ENCODE results near the gene TSHR. TPM values are rescaled to one million over a fixed set of nuclear protein-coding genes. Genes with fewer than 3 reads are reported as not detected.
"Not testable (repeated sequence)": the region's sequence is repeated elsewhere in the genome, so short reads cannot be mapped to it uniquely, and the experiment has no call there.

Gene TSHR
- total RNA-seq, 2 experiments from 2014 or later, result 4.9 to 40.0 TPM

DNA sequence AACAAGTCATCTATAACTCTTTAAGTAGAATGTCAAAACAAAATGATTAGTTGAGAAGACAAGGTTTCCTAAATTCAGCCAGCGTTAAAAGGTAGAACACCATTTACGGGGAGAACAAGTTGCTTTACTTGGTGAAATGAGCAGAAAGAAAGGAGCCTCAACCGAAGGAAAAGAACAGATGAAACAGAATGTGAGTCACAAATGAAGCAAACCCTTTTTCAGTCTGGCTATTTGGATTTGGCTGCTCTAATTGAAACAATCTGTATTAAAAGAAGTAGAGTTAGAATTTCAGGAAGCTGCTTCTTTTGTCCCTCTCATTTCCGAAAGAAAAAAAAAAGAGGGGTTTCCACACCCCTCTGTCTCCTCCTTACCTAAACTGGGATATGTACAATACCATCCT, 48.5 kb upstream of the TSHR start:
- H4K20me1 ChIP-seq (ENCODE audit: insufficient read depth, low read length), result no peaks in the 10 kb centered on the region
- POLR2A ChIA-PET, result interaction anchor here (0.6 to 2.1 kb wide), 5 partner anchors 9 to 110 kb away, joined by 3 to 5 read pairs (median 4); no protein-coding TSS in a partner anchor

DNA sequence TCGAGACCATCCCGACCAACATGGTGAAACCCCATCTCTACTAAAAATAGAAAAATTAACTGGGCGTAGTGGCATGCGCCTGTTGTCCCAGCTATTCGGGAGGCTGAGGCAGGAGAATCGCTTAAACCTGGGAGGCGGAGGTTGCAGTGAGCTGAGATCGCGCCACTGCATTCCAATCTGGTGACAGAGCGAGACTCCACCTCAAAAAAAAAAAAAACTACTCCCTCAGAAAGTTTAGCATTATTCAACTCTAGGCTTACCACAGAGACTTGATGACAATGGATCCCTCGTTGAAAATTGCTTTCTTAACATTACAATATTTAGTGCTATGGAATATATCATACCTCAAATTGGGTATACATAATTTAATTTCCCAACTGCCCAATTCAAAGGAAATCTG, 43.4 kb upstream of the TSHR start:
- peaks cover 86% of the 10 kb centered on the region for H3K36me3 ChIP-seq (ENCODE audit: insufficient read depth, low read length)
- H2AFZ ChIP-seq (ENCODE audit: low read length); intact Hi-C loops (cut with micrococcal nuclease; ENCODE audit: unreplicated experiment); BruUV-seq (replicated peaks); H3K9me2 ChIP-seq (ENCODE audit: insufficient read depth, low read length); H3K4me1 ChIP-seq (ENCODE audit: insufficient read depth, low read length, poor library complexity, severe bottlenecking); H3K27ac ChIP-seq (ENCODE audit: low read depth, low read length, poor library complexity, severe bottlenecking); CTCF ChIA-PET (ENCODE audit: unreplicated experiment); H4K20me1 ChIP-seq (ENCODE audit: insufficient read depth, low read length); H3K9me3 ChIP-seq (ENCODE audit: low read length); DNase-seq (ENCODE audit: low spot score); H3K4me3 ChIP-seq (ENCODE audit: low read depth, low read length, poor library complexity, severe bottlenecking); H3K4me2 ChIP-seq (ENCODE audit: low read length); H3K79me2 ChIP-seq (ENCODE audit: insufficient read depth, low read depth, low read length): not testable (repeated sequence)
- POLR2A ChIA-PET, result interaction anchor here (0.7 to 1.2 kb wide), 4 partner anchors 10 to 1525 kb away, joined by 3 to 4 read pairs (median 3); no protein-coding TSS in a partner anchor

More for the DNA sequence above, 48.5 kb upstream of the TSHR start:
- no TSS peak for BruUV-seq (replicated peaks)
- intact Hi-C loops (cut with micrococcal nuclease; ENCODE audit: unreplicated experiment), result no loop called here
- H3K36me3 ChIP-seq (ENCODE audit: insufficient read depth, low read length), result peaks cover 87% of the 10 kb centered on the region
- CTCF ChIA-PET (ENCODE audit: unreplicated experiment), result no interaction called here
- H3K79me2 ChIP-seq (ENCODE audit: insufficient read depth, low read depth, low read length), result no peaks in the 10 kb centered on the region; the same call in 1 of the 2 replicates
- TF ChIP-seq, protein P1, sequence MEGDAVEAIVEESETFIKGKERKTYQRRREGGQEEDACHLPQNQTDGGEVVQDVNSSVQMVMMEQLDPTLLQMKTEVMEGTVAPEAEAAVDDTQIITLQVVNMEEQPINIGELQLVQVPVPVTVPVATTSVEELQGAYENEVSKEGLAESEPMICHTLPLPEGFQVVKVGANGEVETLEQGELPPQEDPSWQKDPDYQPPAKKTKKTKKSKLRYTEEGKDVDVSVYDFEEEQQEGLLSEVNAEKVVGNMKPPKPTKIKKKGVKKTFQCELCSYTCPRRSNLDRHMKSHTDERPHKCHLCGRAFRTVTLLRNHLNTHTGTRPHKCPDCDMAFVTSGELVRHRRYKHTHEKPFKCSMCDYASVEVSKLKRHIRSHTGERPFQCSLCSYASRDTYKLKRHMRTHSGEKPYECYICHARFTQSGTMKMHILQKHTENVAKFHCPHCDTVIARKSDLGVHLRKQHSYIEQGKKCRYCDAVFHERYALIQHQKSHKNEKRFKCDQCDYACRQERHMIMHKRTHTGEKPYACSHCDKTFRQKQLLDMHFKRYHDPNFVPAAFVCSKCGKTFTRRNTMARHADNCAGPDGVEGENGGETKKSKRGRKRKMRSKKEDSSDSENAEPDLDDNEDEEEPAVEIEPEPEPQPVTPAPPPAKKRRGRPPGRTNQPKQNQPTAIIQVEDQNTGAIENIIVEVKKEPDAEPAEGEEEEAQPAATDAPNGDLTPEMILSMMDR (conservative IDR thresholded peaks at IDR 0.05; ENCODE audit: low read length), result no peak
- TF ChIP-seq EZH2phosphoT487 (IDR thresholded peaks at IDR 0.05; ENCODE audit: borderline replicate concordance, low read depth, low read length), result no peak
- H3K4me1 ChIP-seq (ENCODE audit: insufficient read depth, low read length, poor library complexity, severe bottlenecking), result no peaks in the 10 kb centered on the region
- H3K27ac ChIP-seq (ENCODE audit: low read depth, low read length, poor library complexity, severe bottlenecking), result no peak overlapping the region
- H2AFZ ChIP-seq (ENCODE audit: low read length), result no peak overlapping the region
- no peaks in the 10 kb centered on the region for H3K9me3 ChIP-seq (ENCODE audit: low read length)
- H3K9me2 ChIP-seq (ENCODE audit: insufficient read depth, low read length), result no peaks in the 10 kb centered on the region
- no peak overlapping the region for H3K4me2 ChIP-seq (ENCODE audit: low read length)
- DNase-seq (ENCODE audit: low spot score), result no peak
- H3K4me3 ChIP-seq (ENCODE audit: low read depth, low read length, poor library complexity, severe bottlenecking), result no peak overlapping the region

DNA sequence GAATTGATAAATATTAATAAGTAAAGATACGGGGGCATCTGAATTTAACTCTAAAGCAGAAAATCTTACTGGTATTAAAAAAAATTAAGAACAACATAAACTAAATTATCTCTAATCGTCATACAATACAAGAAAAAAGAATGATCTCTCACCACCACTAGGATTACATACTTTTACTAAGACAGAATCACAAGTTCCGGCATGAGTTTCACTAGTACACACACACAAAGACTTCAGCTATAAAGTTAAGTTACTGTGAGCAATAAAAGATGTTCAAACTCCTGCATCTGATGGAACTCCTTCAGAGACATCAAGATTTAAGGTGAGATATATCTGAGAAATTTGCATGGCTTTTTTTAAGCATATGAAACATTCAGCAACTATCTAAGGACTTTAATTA, 35.8 kb upstream of the TSHR start:
- Histone ChIP-seq H3K9me2 (ENCODE audit: insufficient read depth, low read length) (no peaks in the 10 kb centered on the region), H3K4me3 (ENCODE audit: low read depth, low read length, poor library complexity, severe bottlenecking) (no peak overlapping the region), H3K27ac (ENCODE audit: low read depth, low read length, poor library complexity, severe bottlenecking) (no peak overlapping the region), H4K20me1 (ENCODE audit: insufficient read depth, low read length) (no peaks in the 10 kb centered on the region), H3K4me2 (ENCODE audit: low read length) (no peak overlapping the region), H2AFZ (ENCODE audit: low read length) (no peak overlapping the region), H3K79me2 (ENCODE audit: insufficient read depth, low read depth, low read length) (peaks cover 56% of the 10 kb centered on the region), H3K4me1 (ENCODE audit: insufficient read depth, low read length, poor library complexity, severe bottlenecking) (no peaks in the 10 kb centered on the region), H3K9me3 (ENCODE audit: low read length) (peaks cover 8% of the 10 kb centered on the region; the same call in 1 of the 2 replicates), H3K36me3 (ENCODE audit: insufficient read depth, low read length) (peaks cover 71% of the 10 kb centered on the region)
- intact Hi-C loops (cut with micrococcal nuclease; ENCODE audit: unreplicated experiment), result no loop called here
- no peak for TF ChIP-seq EZH2phosphoT487 (IDR thresholded peaks at IDR 0.05; ENCODE audit: borderline replicate concordance, low read depth, low read length)
- TF ChIP-seq, protein P1 (conservative IDR thresholded peaks at IDR 0.05; ENCODE audit: low read length), result no peak
- CTCF ChIA-PET (ENCODE audit: unreplicated experiment), result no interaction called here
- DNase-seq (ENCODE audit: low spot score), result no peak
- POLR2A ChIA-PET, result interaction anchor here (0.7 kb wide), 1 partner anchor 33 kb away, joined by 3 read pairs; no protein-coding TSS in a partner anchor
- BruUV-seq (replicated peaks), result no TSS peak

Data from OCI-LY7 (cell line).